Measurements from ENCODE around the gene CHPF. TPM values are rescaled to one million over a fixed set of nuclear protein-coding genes. Genes with fewer than 3 reads are reported as not detected.

The CHPF gene
- total RNA-seq, 1 experiment from 2014 or later = 81.2 TPM

DNA sequence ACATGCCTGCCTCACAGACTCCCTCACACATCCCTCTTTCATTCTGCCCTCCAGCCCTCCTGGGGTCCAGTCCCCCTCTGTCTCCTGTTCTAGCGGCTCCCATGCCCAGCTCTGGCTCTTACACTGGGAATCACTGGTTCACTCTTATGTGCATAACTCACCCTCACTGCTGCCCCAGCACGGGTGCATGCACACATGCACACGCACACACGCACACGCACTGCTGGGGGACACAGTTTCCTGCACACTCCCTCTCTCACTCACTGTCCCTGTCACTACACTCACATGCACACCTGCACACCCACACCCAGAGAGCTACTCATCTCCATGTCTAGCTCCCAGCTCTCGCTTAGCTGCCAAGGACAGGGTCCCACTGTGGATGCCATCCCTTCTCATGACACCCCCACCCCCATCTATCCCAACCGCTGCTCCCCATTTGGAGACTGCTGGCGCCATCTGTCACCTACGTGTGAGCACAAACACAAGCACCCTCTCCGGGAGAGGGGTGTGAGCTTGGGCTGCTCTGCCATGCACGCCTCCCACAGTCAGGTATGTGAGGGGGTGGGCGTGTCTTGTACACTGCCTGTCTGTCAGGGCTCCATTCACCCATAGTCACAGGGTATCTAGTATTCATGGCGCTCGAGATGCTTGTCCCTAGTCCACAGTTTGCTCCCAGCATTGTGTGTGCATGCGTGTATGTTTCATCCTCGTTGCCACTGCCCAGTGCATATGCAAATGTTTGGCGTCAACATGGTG is 27.6 kb downstream of the CHPF start:
- BruUV-seq (replicated peaks) = no TSS peak
- Mint-ChIP-seq H3K4me3 (ENCODE audit: unreplicated experiment) (no peak overlapping the region), H3K9me3 (ENCODE audit: unreplicated experiment) (no peaks in the 10 kb centered on the region), H3K4me1 (ENCODE audit: insufficient read depth, unreplicated experiment) (peaks cover 6% of the 10 kb centered on the region), H3K27me3 (ENCODE audit: insufficient read depth, unreplicated experiment) (peaks cover 83% of the 10 kb centered on the region), H3K36me3 (ENCODE audit: insufficient read depth, unreplicated experiment) (no peaks in the 10 kb centered on the region), H3K27ac (ENCODE audit: low read depth, unreplicated experiment) (no peak overlapping the region)
- POLR2A ChIA-PET = no interaction called here
- CTCF ChIA-PET = interaction anchor here (0.6 to 1.0 kb wide), 5 partner anchors 14 to 114 kb away, joined by 3 to 4 read pairs (median 4); no protein-coding TSS in a partner anchor
- TF ChIP-seq, protein P1, sequence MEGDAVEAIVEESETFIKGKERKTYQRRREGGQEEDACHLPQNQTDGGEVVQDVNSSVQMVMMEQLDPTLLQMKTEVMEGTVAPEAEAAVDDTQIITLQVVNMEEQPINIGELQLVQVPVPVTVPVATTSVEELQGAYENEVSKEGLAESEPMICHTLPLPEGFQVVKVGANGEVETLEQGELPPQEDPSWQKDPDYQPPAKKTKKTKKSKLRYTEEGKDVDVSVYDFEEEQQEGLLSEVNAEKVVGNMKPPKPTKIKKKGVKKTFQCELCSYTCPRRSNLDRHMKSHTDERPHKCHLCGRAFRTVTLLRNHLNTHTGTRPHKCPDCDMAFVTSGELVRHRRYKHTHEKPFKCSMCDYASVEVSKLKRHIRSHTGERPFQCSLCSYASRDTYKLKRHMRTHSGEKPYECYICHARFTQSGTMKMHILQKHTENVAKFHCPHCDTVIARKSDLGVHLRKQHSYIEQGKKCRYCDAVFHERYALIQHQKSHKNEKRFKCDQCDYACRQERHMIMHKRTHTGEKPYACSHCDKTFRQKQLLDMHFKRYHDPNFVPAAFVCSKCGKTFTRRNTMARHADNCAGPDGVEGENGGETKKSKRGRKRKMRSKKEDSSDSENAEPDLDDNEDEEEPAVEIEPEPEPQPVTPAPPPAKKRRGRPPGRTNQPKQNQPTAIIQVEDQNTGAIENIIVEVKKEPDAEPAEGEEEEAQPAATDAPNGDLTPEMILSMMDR (IDR thresholded peaks at IDR 0.05; ENCODE audit: unreplicated experiment) = no peak
- intact Hi-C loops (cut with micrococcal nuclease) = no loop called here
- DNase-seq (ENCODE audit: unreplicated experiment) = no peak

DNA sequence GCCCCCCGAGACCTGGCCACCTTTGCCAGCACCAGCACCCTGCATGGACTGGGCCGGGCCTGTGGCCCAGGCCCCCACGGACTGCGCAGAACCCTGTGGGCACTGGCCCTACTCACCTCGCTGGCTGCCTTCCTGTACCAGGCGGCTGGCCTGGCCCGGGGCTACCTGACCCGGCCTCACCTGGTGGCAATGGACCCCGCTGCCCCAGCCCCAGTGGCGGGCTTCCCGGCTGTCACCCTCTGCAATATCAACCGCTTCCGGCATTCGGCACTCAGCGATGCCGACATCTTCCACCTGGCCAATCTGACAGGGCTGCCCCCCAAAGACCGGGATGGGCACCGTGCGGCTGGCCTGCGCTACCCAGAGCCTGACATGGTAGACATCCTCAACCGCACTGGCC is 28.8 kb downstream of the CHPF start:
- H3K4me1 Mint-ChIP-seq (ENCODE audit: insufficient read depth, unreplicated experiment) = peaks cover 6% of the 10 kb centered on the region
- H3K27ac Mint-ChIP-seq (ENCODE audit: low read depth, unreplicated experiment) = no peak overlapping the region
- H3K9me3 Mint-ChIP-seq (ENCODE audit: unreplicated experiment) = no peaks in the 10 kb centered on the region
- ChIA-PET CTCF (interaction anchor here (0.6 kb wide), 1 partner anchor 26 kb away, joined by 3 read pairs; no protein-coding TSS in a partner anchor), POLR2A (interaction anchor here (0.6 kb wide), 1 partner anchor 53 kb away, joined by 3 read pairs; no protein-coding TSS in a partner anchor)
- intact Hi-C loops (cut with micrococcal nuclease) = no loop called here
- H3K36me3 Mint-ChIP-seq (ENCODE audit: insufficient read depth, unreplicated experiment) = no peaks in the 10 kb centered on the region
- no TSS peak for BruUV-seq (replicated peaks)
- DNase-seq (ENCODE audit: unreplicated experiment) = no peak
- peaks cover 95% of the 10 kb centered on the region for H3K27me3 Mint-ChIP-seq (ENCODE audit: insufficient read depth, unreplicated experiment)
- TF ChIP-seq, protein P1 (IDR thresholded peaks at IDR 0.05; ENCODE audit: unreplicated experiment) = no peak
- H3K4me3 Mint-ChIP-seq (ENCODE audit: unreplicated experiment) = no peak overlapping the region

DNA sequence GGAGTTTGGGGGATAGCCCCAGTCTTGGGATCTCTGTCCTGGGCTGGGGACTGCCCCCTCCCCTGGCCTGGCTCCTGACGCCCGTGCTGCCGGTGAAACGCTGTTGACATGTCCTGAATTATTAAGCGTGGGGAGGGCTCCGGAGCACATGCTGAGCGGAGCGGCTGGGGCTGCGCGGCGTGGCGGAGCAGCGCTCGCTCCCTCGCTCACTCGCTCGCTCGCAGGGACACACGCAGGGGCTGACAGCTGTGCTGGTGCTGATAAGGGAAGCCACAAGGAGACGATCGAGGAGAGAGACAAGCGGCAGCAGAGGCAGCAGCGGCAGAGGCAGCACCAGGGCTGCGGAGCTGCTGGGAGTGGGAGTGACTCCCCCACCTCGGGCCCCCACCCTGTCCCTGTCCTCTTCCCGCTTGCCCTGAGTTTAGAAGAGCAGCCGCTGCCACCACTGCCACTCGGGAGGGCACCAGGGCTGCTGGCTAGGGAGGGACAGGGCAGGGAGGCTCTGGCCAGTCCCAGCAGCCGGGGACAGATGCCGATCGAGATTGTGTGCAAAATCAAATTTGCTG is 29.3 kb downstream of the CHPF start, which contains the start of gene ASIC4:
Gene ASIC4 (plus strand): TSS at position 287 of the 566 bp plus-strand sequence. CDS start 243 bp downstream, at position 530.
- H3K27me3 Mint-ChIP-seq (ENCODE audit: insufficient read depth, unreplicated experiment) = peaks cover 94% of the 10 kb centered on the region
- TF ChIP-seq, protein P1 (IDR thresholded peaks at IDR 0.05; ENCODE audit: unreplicated experiment) = no peak
- H3K4me3 Mint-ChIP-seq (ENCODE audit: unreplicated experiment) = no peak within 1 kb of the TSS
- intact Hi-C loops (cut with micrococcal nuclease) = no loop called here
- no peaks in the 10 kb centered on the region for H3K9me3 Mint-ChIP-seq (ENCODE audit: unreplicated experiment)
- DNase-seq (ENCODE audit: unreplicated experiment) = no peak
- ChIA-PET POLR2A (interaction anchor here (1.2 kb wide), 1 partner anchor 112 kb away, joined by 4 read pairs; no protein-coding TSS in a partner anchor), CTCF (no interaction called here)
- no peaks in the 10 kb centered on the region for H3K36me3 Mint-ChIP-seq (ENCODE audit: insufficient read depth, unreplicated experiment)
- peaks cover 11% of the 10 kb centered on the region for H3K4me1 Mint-ChIP-seq (ENCODE audit: insufficient read depth, unreplicated experiment)
- no TSS peak for BruUV-seq (replicated peaks)
- no peak within 1 kb of the TSS for H3K27ac Mint-ChIP-seq (ENCODE audit: low read depth, unreplicated experiment)

DNA sequence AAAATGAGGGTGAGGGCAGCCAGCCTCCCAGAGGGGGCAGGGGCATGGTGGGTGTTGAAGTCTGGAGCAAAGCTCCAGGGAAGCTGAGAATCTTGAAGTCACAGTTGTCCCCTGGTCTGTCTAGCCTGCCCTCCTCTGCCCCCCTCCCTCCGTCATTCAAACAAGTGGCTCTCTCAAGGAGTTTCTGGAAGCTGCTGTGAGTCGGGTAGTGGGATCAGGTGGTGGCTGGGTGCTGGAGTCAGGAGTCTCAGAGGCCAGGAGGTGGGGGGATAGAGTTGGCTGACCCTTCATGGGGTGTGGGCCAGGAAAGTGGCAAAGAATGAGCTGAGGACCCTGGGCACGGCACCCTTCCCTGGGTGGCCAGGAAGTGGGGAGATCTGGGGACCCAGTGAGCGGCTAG is 29.8 kb downstream of the CHPF start:
- DNase-seq (ENCODE audit: unreplicated experiment) = no peak
- H3K27ac Mint-ChIP-seq (ENCODE audit: low read depth, unreplicated experiment) = no peak overlapping the region
- ChIA-PET CTCF (interaction anchor here (0.5 kb wide), 1 partner anchor 219 kb away, joined by 3 read pairs; no protein-coding TSS in a partner anchor), POLR2A (interaction anchor here (0.6 to 1.2 kb wide), 2 partner anchors 111 to 152 kb away, joined by 3 to 4 read pairs; no protein-coding TSS in a partner anchor)
- no TSS peak for BruUV-seq (replicated peaks)
- intact Hi-C loops (cut with micrococcal nuclease) = no loop called here
- peaks cover 89% of the 10 kb centered on the region for H3K27me3 Mint-ChIP-seq (ENCODE audit: insufficient read depth, unreplicated experiment)
- H3K4me1 Mint-ChIP-seq (ENCODE audit: insufficient read depth, unreplicated experiment) = peaks cover 11% of the 10 kb centered on the region
- no peaks in the 10 kb centered on the region for H3K36me3 Mint-ChIP-seq (ENCODE audit: insufficient read depth, unreplicated experiment)
- no peak overlapping the region for H3K4me3 Mint-ChIP-seq (ENCODE audit: unreplicated experiment)
- TF ChIP-seq, protein P1 (IDR thresholded peaks at IDR 0.05; ENCODE audit: unreplicated experiment) = no peak
- H3K9me3 Mint-ChIP-seq (ENCODE audit: unreplicated experiment) = no peaks in the 10 kb centered on the region
